H1 (cell line): ENCODE data around the gene CBLB. TPM values are rescaled to one million over a fixed set of nuclear protein-coding genes. Genes with fewer than 3 reads are reported as not detected.

ENCODE experiments used
- CTCF ChIA-PET: fragments of 300-600 bp; sonication (Branson Sonifier 250); formaldehyde crosslinking; loops from one replicate; lab custom pipeline; 2021; ENCODE audit not compliant: partially characterized antibody; lab: Charles Lee
- POLR2A ChIA-PET: fragments of 300-600 bp; sonication (Branson Sonifier 250); formaldehyde crosslinking; loops from one replicate; lab custom pipeline; 2021; ENCODE audit warnings: inconsistent platforms; ENCODE audit not compliant: partially characterized antibody; lab: Charles Lee
- DNase-seq, 2 experiments: peaks; one replicate each; pipeline versions ENCODE4 v3.0.0 to v3.0.0-alpha.2; 2010 to 2022; ENCODE audit warnings: low spot score in 2 of 2, low read depth in 1 of 2, mixed read lengths in 1 of 2
- FAIRE-seq: peaks from 2 replicates; lab custom pipeline; 2011; peaks lifted over from hg19 to GRCh38; lab: Jason Lieb, UNC
- H2AFZ ChIP-seq: 2 replicates; pipeline ENCODE4 v1.8.1; 2012; ENCODE audit warnings: low read length, inconsistent platforms
- H2AK5ac ChIP-seq: 2 replicates; pipeline ENCODE4 v1.6.1; 2013; ENCODE audit warnings: low read depth, low read length
- H2BK120ac ChIP-seq: replicated peaks from 2 replicates; pipeline ENCODE3; 2013; ENCODE audit warnings: low read depth, low read length, inconsistent platforms
- H2BK12ac ChIP-seq: 2 replicates; pipeline ENCODE4 v1.6.1; 2013; ENCODE audit warnings: low read depth, low read length
- H2BK15ac ChIP-seq: 2 replicates; pipeline ENCODE4 v1.6.1; 2013; ENCODE audit warnings: low read length
- H2BK20ac ChIP-seq: 2 replicates; pipeline ENCODE4 v1.6.1; 2013; ENCODE audit warnings: low read length
- H2BK5ac ChIP-seq: 2 replicates; pipeline ENCODE4 v1.6.1; 2013; ENCODE audit warnings: low read depth, low read length
- H3K14ac ChIP-seq: 2 replicates; pipeline ENCODE4 v1.6.1; 2013; ENCODE audit warnings: inconsistent platforms; ENCODE audit not compliant: insufficient read length
- H3K18ac ChIP-seq: 2 replicates; pipeline ENCODE4 v1.6.1; 2013; ENCODE audit warnings: low read length; ENCODE audit errors: extremely low read depth
- H3K23ac ChIP-seq: 2 replicates; pipeline ENCODE4 v1.6.1; 2013; ENCODE audit warnings: inconsistent platforms; ENCODE audit not compliant: insufficient read length
- H3K23me2 ChIP-seq: 2 replicates; pipeline ENCODE4 v1.6.1; 2013; ENCODE audit warnings: low read depth, low read length
- H3K27ac ChIP-seq: 2 replicates; pipeline ENCODE4 v1.6.1; 2011; ENCODE audit warnings: low read depth, low read length, inconsistent platforms
- H3K27me3 ChIP-seq, 4 experiments: replicated peaks in 1 of 4; 1 replicate in 1 of 4; 2 replicates in 3 of 4; pipeline versions ENCODE4 v1.6.1 to v1.8.1; 2011 to 2013; ENCODE audit warnings: low read length in 3 of 4, mild to moderate bottlenecking in 3 of 4, inconsistent platforms in 2 of 4, mixed read lengths in 2 of 4, moderate library complexity in 1 of 4; ENCODE audit not compliant: control insufficient read depth in 3 of 4, insufficient read depth in 3 of 4; ENCODE audit errors: extremely low read depth in 1 of 4
- H3K36me3 ChIP-seq, 4 experiments: 2 replicates each; pipeline versions ENCODE4 v1.6.1 to v1.8.1; 2011 to 2013; ENCODE audit warnings: mild to moderate bottlenecking in 4 of 4, low read length in 3 of 4, moderate library complexity in 2 of 4, control low read depth in 1 of 4, inconsistent platforms in 1 of 4; ENCODE audit not compliant: insufficient read depth in 4 of 4, control insufficient read depth in 2 of 4
- H3K4ac ChIP-seq: replicated peaks from 2 replicates; pipeline ENCODE3; 2013; ENCODE audit warnings: low read length, low read depth, mixed read lengths, inconsistent platforms; ENCODE audit not compliant: insufficient read length
- H3K4me1 ChIP-seq, 4 experiments: replicated peaks in 1 of 4; 1 replicate in 1 of 4; 2 replicates in 3 of 4; pipeline versions ENCODE4 v1.6.1 to v1.8.1; 2011 to 2013; ENCODE audit warnings: low read length in 3 of 4, inconsistent platforms in 2 of 4, mixed read lengths in 1 of 4; ENCODE audit not compliant: insufficient read depth in 4 of 4, control insufficient read depth in 3 of 4
- H3K4me2 ChIP-seq, 2 experiments: 2 replicates each; pipeline versions ENCODE4 v1.6.1 to v1.8.1; 2011 to 2013; ENCODE audit warnings: low read depth in 2 of 2, low read length in 2 of 2, control low read depth in 1 of 2, inconsistent platforms in 1 of 2, mild to moderate bottlenecking in 1 of 2; ENCODE audit not compliant: insufficient read depth in 1 of 2
- H3K4me3 ChIP-seq, 4 experiments: fragments of 200-600, 300-600 bp in 1 of 4; sonication (generic), shearing (Covaris generic), sonication (Bioruptor Twin) in 1 of 4; 2 replicates each; pipeline versions ENCODE4 v1.5.1 to v1.8.1; 2011 to 2016; ENCODE audit warnings: low read length in 4 of 4, low read depth in 3 of 4, control low read depth in 2 of 4, inconsistent platforms in 2 of 4, mild to moderate bottlenecking in 2 of 4, mixed read lengths in 1 of 4, moderate library complexity in 1 of 4; ENCODE audit not compliant: insufficient read depth in 2 of 4; ENCODE audit errors: extremely low read depth in 1 of 4
- H3K56ac ChIP-seq: replicated peaks from 2 replicates; pipeline ENCODE3; 2013; ENCODE audit warnings: low read depth, mild to moderate bottlenecking, mixed read lengths, low read length, inconsistent platforms; ENCODE audit not compliant: insufficient read length
- H3K79me1 ChIP-seq: 2 replicates; pipeline ENCODE4 v1.6.1; 2013; ENCODE audit warnings: low read depth, low read length, control low read depth
- H3K79me2 ChIP-seq, 2 experiments: 2 replicates each; pipeline versions ENCODE4 v1.6.1 to v1.8.1; 2012 to 2013; ENCODE audit warnings: low read length in 2 of 2, mild to moderate bottlenecking in 2 of 2, inconsistent platforms in 1 of 2; ENCODE audit not compliant: insufficient read depth in 2 of 2, control insufficient read depth in 1 of 2
- H3K9ac ChIP-seq, 4 experiments: replicated peaks in 1 of 4; 1 replicate in 1 of 4; 2 replicates in 3 of 4; pipeline versions ENCODE4 v1.6.1 to v1.8.1; 2011 to 2013; ENCODE audit warnings: low read depth in 3 of 4, low read length in 3 of 4, control low read depth in 2 of 4, mild to moderate bottlenecking in 2 of 4, moderate library complexity in 2 of 4, inconsistent platforms in 1 of 4; ENCODE audit errors: extremely low read depth in 1 of 4
- H3K9me3 ChIP-seq, 2 experiments: 2 replicates each; pipeline versions ENCODE4 v1.6.1 to v1.8.1; 2012 to 2013; ENCODE audit warnings: mild to moderate bottlenecking in 2 of 2, moderate library complexity in 2 of 2, control low read depth in 1 of 2, inconsistent platforms in 1 of 2, low read depth in 1 of 2, low read length in 1 of 2, mixed read lengths in 1 of 2; ENCODE audit not compliant: insufficient read depth in 2 of 2
- H4K20me1 ChIP-seq, 2 experiments: replicated peaks in 1 of 2; 2 replicates each; pipeline versions ENCODE3 to v1.8.1; 2011 to 2013; ENCODE audit warnings: inconsistent platforms in 2 of 2, low read length in 2 of 2, mild to moderate bottlenecking in 1 of 2; ENCODE audit not compliant: insufficient read depth in 2 of 2, control insufficient read depth in 1 of 2
- H4K5ac ChIP-seq: 2 replicates; pipeline ENCODE4 v1.6.1; 2013; ENCODE audit warnings: low read length, low read depth, mixed read lengths, inconsistent platforms; ENCODE audit not compliant: insufficient read length
- H4K8ac ChIP-seq: 2 replicates; pipeline ENCODE4 v1.8.0; 2013; ENCODE audit warnings: mild to moderate bottlenecking, moderate library complexity, low read length, inconsistent platforms; ENCODE audit not compliant: insufficient read depth; ENCODE audit errors: extremely low read depth
- H4K91ac ChIP-seq: replicated peaks from 2 replicates; pipeline ENCODE3; 2013; ENCODE audit warnings: low read length, mixed read lengths, inconsistent platforms; ENCODE audit not compliant: insufficient read length
- ATF3 ChIP-seq: IDR thresholded peaks from 2 replicates; pipeline ENCODE4 v1.6.1; 2011; ENCODE audit warnings: low read depth, mild to moderate bottlenecking, low read length; ENCODE audit not compliant: insufficient read depth
- KDM5A ChIP-seq: fragments of 200-600 bp; IDR thresholded peaks from 2 replicates; pipeline ENCODE4 v1.7.1; 2012; ENCODE audit warnings: mild to moderate bottlenecking, low read length, inconsistent platforms, mixed read lengths
- POU5F1 ChIP-seq: IDR thresholded peaks from 2 replicates; pipeline ENCODE4 v1.6.1; 2011; ENCODE audit warnings: low read depth, mild to moderate bottlenecking, low read length, moderate library complexity
- TBP ChIP-seq: IDR thresholded peaks from 2 replicates; pipeline ENCODE4 v1.6.1; 2011; ENCODE audit warnings: low read depth, low read length, improper control_type of control experiment
- TCF12 ChIP-seq: IDR thresholded peaks from 2 replicates; pipeline ENCODE4 v1.6.1; 2011; ENCODE audit warnings: low read depth, mild to moderate bottlenecking, low read length
- WGBS, 2 experiments: shearing (Covaris generic) in 1 of 2; methylation state at CpG; one replicate each; pipeline versions ENCODE4 v1.1.6 to v1.1.7; 2013 to 2015; ENCODE audit warnings: low lambda C conversion rate in 2 of 2, mixed read lengths in 2 of 2, inconsistent platforms in 1 of 2, low coverage in 1 of 2, missing lambda C conversion rate in 1 of 2; ENCODE audit not compliant: insufficient replicate concordance in 2 of 2, insufficient coverage in 1 of 2, insufficient read length in 1 of 2; ENCODE audit errors: extremely low coverage in 1 of 2, missing lambda C conversion rate in 1 of 2; 5-methylcytosine and 5-hydroxymethylcytosine counted together
- polyA plus RNA-seq, 7 experiments: library from polyadenylated mRNA; depleted of rRNA in 3 of 7; stranded (reverse) in 5 of 7; unstranded in 2 of 7; fragments of >200 nt in 5 of 7; fragments of 200-250 nt in 2 of 7; gene quantifications; 1 replicate in 5 of 7; 2 replicates in 1 of 7; 4 replicates in 1 of 7; pipeline versions ENCODE4 v1.2.1 to v1.2.3, GENCODE V29; 2011 to 2013; ENCODE audit warnings: missing spikeins in 2 of 7, mixed read lengths in 2 of 7
- total RNA-seq: library from RNA; stranded (reverse); fragmentation: NEBNext Ultra II Directional; extraction: Animal tissue kit (Norgen Biotek cat#: 25700); gene quantifications from 2 replicates; pipeline ENCODE4 v1.2.1, GENCODE V29; 2021
- TF ChIP-seq, protein P1 (sequence below): IDR thresholded peaks from 2 replicates; pipeline ENCODE4 v1.6.1; 2012; ENCODE audit warnings: inconsistent platforms

CBLB gene
- total and polyA plus RNA-seq, 2 of the 8 experiments (the other 6 are each of a cell fraction or from before 2014, with no cell fraction given): 14.5 to 26.0 TPM

DNA sequence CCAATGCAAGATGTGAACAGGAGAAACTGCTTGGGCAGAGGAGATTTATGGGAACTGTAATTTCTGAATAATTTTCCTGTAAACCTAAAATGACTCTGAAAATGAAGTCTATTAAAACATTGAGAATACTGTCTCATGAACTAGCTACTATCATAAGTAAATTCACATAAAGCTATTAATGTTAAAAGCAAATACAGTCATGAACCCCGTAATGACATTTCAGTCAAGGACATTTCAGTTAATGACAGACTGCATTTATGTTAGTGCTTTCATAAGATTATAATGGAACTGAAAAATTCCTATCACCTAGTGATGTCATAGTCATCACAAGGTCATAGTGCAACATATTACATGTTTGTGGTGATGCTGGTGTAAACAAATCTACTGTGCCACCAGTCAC is 17.2 kb downstream of the CBLB start:
- no peaks in the 10 kb centered on the region for H3K79me1 ChIP-seq
- no peak for TF ChIP-seq KDM5A
- TF ChIP-seq ATF3: no peak
- TF ChIP-seq POU5F1: no peak
- TF ChIP-seq, protein P1, sequence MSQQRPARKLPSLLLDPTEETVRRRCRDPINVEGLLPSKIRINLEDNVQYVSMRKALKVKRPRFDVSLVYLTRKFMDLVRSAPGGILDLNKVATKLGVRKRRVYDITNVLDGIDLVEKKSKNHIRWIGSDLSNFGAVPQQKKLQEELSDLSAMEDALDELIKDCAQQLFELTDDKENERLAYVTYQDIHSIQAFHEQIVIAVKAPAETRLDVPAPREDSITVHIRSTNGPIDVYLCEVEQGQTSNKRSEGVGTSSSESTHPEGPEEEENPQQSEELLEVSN: no peak
- TF ChIP-seq TBP: no peak
- no peak for TF ChIP-seq TCF12
- H3K36me3 ChIP-seq: peaks cover 0 to 27% (median 0%) of the 10 kb centered on the region in 4 experiments; a peak in 4 of 8 replicates
- H3K9me3 ChIP-seq: no peaks in the 10 kb centered on the region
- no peak overlapping the region for H4K91ac ChIP-seq
- H3K27ac ChIP-seq: no peak overlapping the region
- no peak overlapping the region for H2AK5ac ChIP-seq
- no peak overlapping the region for H2BK12ac ChIP-seq
- H3K4me1 ChIP-seq: no peaks in the 10 kb centered on the region
- no peak overlapping the region for H4K5ac ChIP-seq
- no peak overlapping the region for H2BK15ac ChIP-seq
- H3K9ac ChIP-seq: no peak overlapping the region
- no peak overlapping the region for H4K8ac ChIP-seq
- ChIA-PET CTCF (interaction anchor here (1.7 kb wide), 1 partner anchor 11 kb away, joined by 7 read pairs; no protein-coding TSS in a partner anchor), POLR2A (no interaction called here)
- no peaks in the 10 kb centered on the region for H4K20me1 ChIP-seq
- H2BK5ac ChIP-seq: no peak overlapping the region
- H3K23ac ChIP-seq: no peak overlapping the region
- WGBS, 2 experiments: 92% methylated on average over 1 of the region's 1 CpG; no CpG with 5 or more reads in 1 of the 2 experiments
- H3K18ac ChIP-seq: no peak overlapping the region
- no peak overlapping the region for H3K4me2 ChIP-seq
- H2BK20ac ChIP-seq: no peak overlapping the region
- no peak overlapping the region for H3K14ac ChIP-seq
- FAIRE-seq: no peak
- H3K56ac ChIP-seq: no peak overlapping the region
- H3K27me3 ChIP-seq: no peaks in the 10 kb centered on the region
- DNase-seq: no peak
- H3K4me3 ChIP-seq: no peak overlapping the region
- H3K23me2 ChIP-seq: no peaks in the 10 kb centered on the region; the same call in 1 of the 2 replicates
- no peak overlapping the region for H2AFZ ChIP-seq
- peaks cover 0 to 7% of the 10 kb centered on the region in 2 experiments; a peak in 2 of 4 replicates for H3K79me2 ChIP-seq
- H2BK120ac ChIP-seq: no peak overlapping the region
- H3K4ac ChIP-seq: no peak overlapping the region
